Measurements from ENCODE around the gene OAS1.

The OAS1 gene

DNA sequence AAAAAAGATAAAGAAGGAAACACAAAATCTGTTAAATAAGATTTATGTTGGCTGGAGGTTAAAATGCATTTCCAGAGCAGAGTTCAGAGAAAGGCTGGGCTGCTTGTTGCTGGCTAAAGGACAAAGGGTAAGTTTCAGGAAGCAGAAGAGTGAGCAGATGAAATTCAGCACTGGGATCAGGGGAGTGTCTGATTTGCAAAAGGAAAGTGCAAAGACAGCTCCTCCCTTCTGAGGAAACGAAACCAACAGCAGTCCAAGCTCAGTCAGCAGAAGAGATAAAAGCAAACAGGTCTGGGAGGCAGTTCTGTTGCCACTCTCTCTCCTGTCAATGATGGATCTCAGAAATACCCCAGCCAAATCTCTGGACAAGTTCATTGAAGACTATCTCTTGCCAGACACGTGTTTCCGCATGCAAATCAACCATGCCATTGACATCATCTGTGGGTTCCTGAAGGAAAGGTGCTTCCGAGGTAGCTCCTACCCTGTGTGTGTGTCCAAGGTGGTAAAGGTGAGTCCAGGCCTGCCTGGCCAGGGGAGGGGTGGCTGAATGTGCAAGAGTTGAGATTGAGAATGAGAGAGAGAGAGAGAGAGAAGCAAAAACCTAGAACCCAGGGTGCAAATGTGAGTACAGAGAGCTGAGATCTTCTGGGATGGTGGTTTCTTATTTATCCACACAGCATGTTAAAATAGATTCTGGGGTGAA is at the start of gene OAS1:
OAS1 (plus strand) TSS at position 251 of the 703 bp plus-strand sequence; CDS start at position 329, 78 bp downstream.
- DNase-seq (ENCODE audit: low read depth, low spot score) = peak; percentile 36

DNA sequence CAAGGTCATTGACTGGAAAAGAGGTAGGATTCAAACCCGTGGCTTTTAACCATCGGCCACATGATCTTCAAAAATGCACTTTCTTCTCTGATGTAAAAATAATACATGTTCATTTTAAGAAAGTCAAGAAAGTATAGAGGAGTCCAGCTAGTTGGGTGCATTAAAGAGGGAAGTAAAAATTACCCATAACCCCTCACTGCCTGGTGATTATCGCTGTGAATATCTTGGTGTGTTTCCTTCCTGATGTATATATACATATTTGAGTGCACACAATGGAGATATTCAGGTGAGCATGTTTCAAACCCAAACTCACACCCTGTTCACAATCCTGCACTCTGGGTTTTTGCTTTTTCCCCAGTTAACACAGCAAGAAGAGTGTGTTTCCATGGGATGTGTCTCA is 47.5 kb upstream of the OAS1 start:
- no peak for DNase-seq (ENCODE audit: low read depth, low spot score)

DNA sequence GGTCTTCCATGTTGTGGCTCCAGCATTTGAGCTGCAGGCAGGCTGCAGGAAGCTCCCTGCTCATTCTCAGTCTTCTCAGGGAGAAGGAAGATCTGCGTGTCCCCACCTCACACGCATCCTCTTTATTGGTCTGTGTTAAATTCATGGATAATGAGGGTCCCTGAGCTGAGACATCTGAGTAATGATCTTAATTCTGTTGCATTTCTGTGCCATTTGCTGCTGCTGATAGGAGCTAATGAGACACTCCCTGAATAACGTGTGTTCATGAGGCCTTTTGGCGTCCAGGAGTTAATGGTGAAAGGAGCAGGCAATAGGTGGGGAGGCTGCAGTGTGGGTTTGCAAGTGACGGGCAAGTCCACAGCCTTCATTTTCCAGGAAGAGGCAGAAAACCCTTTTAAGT is 46.6 kb upstream of the OAS1 start:
- no peak for DNase-seq (ENCODE audit: low read depth, low spot score)

DNA sequence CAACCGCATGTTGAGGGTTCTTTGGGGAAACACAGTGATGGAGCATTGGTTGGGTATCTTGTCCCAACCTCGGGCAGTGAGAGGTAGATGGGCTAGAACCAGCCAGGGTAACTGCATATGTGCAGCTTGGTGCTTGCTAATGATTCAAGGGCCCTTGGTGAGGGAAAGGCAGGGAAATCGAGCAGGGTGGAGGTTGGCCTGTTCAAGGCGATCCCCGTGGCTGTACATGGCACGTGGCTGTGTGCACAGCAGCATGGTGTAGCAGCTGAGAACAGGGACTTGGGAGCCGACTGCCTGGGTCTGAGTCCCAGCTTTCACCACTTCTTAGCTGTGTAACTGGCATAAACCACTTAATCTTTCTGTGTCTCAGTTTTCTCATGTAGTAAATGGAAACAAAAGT is 45.5 kb upstream of the OAS1 start:
- no peak for DNase-seq (ENCODE audit: low read depth, low spot score)

DNA sequence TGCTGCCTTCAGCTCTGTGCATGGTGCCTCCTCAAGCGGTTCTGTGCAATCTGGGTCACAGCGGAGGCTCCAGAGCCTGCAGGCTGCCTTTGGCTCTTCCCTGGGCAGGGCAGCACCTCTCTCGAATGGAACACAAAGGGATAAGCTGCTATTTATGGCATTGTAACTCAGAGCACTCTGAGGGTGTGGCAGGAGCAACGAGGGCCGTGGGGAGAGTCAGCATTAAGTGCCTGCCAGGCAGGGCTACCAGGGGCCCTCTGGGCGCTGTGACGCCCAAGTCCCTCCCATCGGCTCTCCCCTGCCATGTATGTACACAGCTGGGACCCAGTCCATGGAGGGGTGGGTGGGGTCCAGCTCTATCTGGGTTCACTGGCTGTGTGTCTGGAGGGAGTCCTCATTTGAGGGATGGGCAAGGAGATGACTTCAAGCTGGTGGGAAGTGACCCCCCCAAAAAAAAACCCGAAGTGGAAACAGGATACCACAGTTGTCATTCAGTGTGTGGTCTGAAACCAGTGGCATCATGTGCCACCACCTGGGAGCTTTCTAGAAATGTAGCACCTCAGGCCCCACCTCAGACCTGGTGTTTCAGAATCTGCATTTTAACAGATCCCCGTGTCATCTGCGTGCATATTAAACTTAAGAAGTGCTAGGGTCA is 44.0 kb upstream of the OAS1 start:
- DNase-seq (ENCODE audit: low read depth, low spot score) = no peak

DNA sequence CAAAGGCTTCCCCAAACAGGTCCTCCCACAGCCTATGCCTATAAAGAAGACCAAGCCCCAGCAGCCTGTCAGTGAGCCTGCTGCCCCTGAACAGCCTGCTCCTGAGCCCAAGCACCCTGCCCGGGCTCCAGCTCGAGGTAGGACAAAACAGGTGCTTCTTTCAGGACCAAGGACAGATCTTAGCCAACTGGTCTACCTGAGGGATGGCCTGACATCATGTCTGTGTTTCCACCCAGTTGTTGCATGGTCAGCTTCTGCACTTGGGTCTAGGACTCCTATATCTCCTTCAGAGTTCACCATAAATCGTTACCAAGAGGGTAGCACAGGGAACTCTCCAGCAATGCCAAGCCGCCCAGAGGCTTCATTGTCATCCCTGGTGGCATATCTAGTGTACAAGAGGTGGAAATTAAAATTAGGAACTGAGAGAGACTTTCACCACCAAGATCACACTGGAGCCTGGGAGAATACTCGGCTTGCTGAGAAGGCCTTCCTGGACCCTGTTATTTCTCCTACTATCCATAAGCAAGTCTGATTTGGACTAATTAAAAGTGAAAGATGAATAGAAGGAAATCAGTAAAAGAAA is 38.2 kb upstream of the OAS1 start:
- DNase-seq (ENCODE audit: low read depth, low spot score) = no peak

DNA sequence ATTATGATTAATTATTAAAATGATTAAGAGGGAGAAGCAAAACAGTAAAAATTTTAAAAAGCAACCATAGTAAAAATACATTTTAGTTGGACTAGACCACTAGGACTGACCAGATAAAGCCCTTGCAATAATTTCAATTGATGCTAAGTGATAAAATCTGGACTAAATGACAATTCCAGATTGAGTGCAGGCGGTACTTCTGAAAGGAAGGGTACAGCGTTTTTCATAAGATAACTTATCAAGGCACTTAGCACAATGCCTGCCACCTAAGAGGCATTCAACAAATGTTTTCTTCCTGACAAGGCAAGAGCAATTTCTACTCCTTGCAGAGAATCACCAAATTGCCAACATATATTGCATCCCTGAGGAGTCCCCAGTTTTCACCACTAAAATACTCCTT is 37.7 kb upstream of the OAS1 start:
- DNase-seq (ENCODE audit: low read depth, low spot score) = no peak

DNA sequence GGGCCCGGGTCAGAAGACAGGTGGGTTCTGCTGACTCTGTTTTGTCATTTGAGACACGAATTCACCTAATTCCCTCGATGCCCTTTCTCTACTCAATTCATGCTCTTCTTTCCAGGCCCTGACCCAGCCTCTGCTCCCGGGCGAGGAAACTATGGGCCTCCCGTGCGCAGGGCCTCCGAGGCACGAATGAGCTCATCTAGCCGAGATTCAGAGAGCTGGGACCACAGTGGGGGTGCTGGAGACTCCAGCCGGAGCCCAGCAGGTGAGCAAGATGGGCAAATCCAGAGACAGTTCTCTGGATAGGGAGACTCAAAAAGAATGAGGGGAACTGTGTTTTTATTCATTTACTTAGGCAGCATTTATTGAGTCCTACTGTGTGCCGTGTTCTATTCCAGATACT is 37.0 kb upstream of the OAS1 start:
- no peak for DNase-seq (ENCODE audit: low read depth, low spot score)

DNA sequence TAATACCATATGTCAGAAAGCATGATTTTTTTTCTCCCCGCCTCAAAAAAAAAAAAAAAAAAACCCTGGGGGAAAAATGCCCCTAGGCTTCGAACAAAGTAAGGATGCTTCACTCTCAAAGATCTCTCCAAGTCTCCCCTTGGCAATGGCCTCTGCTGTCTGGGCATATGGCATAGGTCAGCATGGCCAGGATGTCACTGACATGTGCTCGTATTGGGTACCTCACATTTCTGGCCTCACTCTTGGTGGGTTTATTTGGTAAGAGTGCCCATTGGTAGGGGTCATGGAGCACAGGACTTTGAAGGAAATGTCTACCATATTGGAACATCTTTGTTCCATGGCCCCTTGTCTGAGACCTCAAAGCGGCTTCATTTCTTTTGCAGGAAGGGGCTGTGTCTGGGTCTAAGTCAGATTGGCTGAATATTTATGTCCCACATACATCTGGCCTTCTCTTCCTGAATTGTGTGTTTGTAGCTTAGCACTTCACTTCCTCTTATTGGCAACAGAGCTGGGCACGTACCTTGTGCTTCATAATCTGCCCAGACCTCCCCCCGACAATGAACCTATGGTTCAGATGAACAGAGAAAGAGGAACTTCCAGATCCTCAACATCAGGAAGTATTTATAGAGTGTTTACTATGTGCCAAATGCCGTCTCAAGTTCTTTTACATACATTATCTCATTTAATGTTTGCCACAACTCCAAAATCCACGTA is 36.3 kb upstream of the OAS1 start:
- no peak for DNase-seq (ENCODE audit: low read depth, low spot score)

DNA sequence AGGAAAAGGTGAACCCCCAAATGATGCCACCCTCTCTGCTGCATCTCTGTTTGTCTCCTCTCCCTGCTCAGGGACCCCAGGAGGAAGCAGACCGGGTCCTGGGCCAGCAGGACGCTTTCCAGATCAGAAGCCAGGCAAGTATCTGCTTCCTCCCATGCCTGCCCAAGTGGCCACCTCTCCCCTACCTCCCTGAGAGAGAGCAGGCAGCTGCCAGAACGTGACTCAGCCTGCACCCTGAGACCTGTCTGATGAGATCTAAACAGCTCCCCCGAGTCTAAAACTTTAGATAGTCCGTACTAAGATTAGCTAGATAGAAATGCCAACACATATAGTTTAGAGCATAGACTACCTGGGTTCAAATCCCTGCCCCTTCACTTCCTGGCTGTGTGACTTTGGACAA is 31.2 kb upstream of the OAS1 start:
- no peak for DNase-seq (ENCODE audit: low read depth, low spot score)

DNA sequence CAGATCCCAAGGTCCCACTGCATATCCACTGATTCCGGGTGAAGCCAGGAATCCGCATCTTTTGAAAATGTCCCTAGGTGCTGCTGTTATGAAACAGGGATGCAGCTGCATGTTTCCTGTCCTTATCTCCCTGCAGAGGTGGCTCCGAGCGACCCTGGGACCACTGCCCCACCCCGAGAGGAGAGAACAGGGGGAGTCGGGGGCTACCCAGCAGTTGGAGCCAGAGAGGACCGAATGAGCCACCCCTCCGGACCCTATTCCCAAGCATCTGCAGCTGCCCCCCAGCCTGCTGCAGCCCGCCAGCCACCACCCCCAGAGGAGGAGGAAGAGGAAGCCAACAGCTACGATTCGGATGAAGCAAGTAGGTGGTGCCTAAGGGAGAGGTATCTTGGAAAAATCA is 30.3 kb upstream of the OAS1 start:
- DNase-seq (ENCODE audit: low read depth, low spot score) = no peak

DNA sequence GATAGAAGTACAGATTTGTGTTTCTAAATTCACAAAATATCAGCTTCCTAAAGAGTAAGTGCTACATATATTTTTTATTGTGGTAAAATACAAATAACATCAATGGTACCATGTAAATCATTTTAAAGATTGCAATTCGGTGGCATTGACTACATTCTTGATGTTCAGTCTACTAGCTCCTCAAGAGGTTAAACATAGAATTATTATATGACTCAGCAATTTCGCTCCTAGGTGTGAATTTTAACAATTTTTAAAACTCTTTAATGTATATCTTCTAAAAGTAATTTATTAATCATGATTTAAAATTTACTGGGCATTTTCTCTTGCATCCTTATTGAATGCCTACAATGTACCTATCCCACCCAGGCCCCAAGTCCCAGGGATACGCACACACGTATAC is 29.8 kb upstream of the OAS1 start:
- no peak for DNase-seq (ENCODE audit: low read depth, low spot score)

DNA sequence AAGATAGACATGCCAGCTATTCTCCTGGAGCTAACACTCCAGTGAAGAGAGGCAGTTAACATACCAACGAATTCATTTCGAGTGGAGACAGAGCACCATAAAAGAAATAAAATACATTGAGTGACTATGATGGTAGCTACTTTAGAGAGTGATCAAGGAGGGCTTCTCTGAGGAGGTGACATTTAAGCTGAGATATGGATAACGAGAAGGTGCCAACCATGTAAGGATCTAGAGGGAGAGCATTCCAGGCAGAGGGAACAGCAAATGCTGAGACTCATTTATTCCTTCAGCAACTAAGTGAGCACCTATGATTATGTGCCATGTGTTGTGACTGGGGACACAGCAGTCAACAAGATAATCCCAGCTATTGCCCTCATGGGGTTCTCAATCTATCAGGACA is 28.3 kb upstream of the OAS1 start:
- no peak for DNase-seq (ENCODE audit: low read depth, low spot score)

DNA sequence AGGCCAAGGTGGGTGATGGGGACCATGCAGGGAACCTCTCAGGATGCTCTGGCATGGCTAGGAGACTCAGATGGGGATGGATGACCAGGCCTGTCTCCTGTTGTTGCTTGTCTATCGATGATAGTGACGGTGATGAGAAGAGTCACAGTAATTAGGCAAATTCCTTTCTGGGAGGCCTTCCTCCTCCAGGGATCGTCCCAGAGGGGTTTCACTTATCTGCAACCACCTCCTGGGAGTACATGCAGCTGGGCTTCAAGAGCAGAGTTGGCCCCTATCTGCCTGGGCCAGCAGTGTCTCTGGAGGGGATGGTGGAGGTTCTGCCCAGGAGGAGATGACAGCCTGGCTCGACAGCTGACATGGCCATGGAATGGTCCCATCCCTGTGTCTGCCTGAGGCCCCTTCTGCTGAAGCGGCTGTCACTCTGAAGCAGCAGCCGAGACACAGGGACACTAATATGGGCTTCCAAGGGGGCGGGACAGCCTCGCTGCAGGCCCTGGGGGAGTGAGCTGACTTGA is 27.5 kb upstream of the OAS1 start:
- no peak for DNase-seq (ENCODE audit: low read depth, low spot score)

DNA sequence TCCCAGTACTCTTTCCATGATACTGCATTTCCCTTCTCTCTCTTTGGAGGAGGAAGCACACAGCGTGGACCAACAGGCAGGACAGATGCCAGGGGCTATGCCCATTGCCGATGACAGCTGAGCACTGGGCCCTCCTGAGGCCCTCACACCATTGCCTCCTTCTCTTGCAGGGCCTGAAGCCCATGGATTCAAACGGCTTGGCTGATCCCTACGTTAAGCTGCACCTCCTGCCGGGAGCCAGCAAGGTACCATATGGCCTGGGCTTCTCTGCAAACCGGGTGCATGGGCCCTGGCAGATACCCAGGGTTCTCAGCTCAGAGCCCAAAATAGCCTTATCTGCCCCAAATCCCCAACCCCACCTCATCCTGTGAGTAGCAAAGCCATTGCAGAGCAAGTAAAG is 25.2 kb upstream of the OAS1 start:
- DNase-seq (ENCODE audit: low read depth, low spot score) = no peak

DNA sequence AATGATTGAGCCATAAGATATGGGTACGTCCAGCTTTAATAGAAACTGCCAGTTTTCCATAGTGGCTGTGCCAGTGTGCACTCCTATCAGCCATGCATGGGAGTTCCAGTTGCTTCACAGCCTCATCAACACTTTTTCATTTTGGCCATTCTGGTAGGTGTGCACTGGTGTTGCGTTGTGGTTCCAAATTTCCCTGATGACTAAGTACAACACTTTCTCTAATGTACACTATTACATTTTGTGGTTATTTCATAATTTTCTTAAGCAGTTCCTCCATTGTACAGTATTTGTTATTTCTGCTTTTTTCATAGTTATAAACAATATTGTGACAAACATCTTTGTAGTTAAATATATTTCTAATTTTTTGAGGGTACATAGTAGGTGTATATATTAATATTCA is 21.5 kb upstream of the OAS1 start:
- DNase-seq (ENCODE audit: low read depth, low spot score) = no peak

DNA sequence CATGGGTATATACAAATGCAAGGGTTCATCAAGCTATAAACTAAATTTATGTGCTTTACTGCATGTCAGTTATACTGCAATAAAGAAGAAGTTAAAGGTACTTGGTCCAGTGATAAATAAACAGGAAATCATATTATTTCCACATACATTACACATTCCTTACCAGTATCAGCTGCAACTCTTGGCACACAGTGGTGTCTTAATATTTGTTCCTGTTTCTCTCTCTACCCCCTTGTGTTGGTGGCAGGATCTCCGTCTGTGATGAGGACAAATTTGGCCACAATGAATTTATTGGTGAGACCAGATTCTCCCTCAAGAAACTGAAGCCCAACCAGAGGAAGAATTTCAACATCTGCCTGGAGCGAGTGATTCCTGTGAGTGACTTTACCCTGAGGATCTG is 19.2 kb upstream of the OAS1 start:
- no peak for DNase-seq (ENCODE audit: low read depth, low spot score)

DNA sequence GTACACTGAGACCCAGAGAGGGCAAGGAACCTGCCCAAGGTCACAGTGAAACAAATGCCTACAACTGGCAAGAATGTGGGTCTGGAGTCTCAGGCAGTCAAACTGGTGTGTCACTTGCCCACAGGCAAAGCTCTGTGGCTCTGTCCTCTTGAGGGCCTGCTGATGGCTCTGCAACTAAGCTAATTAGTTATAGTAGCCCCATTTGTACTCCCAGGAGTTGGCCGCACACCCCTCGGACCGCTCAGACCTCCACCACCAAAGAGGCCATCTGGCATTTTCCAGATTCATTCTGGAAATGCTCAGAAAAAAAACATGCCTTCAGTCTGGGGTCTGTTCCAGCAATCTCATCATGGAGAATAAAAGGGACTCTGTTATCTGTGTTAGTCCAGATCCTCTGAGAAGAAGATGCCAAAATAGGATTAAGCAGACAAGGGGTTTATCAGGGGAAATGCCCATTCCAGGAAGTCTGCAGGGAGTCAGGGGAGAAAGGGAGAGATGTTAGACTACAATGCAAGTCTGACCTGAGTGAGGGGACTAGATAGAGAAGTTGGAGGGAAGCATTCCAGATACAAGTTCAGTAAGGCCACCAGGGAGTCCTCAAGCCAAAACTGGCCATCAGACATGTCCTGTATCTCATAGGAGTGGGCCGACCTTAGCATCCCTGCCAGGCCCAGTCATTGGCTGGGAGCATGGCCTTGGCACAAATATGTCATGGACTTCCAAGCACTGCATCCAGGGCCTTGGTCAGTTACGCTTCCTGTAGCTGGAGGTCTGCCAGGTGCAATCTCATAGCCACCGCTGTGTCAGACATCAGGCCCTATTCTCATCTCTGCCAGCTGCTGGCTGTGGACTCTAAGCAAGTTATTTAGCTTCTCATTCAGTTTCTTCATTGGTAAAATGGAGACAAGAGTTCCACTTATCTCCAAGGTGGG is 15.4 kb upstream of the OAS1 start:
- DNase-seq (ENCODE audit: low read depth, low spot score) = no peak

DNA sequence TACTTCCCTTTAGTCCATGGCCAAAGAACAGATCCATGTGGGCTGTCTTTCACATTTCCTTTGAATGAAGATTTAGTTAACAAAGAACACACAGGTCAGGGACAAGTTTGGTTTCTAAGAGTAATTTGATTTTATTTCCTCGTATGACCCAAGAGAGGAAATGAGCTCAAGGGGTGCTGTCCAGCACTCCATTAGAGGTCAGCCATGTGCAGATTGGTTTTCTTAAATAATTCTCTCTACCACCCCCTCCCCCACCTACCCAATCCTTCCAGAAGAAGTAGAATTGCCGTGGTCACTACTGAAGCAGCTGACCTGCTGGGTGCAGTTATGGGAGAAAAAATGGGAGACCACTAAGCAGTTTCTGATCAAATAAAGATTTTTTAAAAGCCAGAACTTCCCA is 13.9 kb upstream of the OAS1 start:
- no peak for DNase-seq (ENCODE audit: low read depth, low spot score)

DNA sequence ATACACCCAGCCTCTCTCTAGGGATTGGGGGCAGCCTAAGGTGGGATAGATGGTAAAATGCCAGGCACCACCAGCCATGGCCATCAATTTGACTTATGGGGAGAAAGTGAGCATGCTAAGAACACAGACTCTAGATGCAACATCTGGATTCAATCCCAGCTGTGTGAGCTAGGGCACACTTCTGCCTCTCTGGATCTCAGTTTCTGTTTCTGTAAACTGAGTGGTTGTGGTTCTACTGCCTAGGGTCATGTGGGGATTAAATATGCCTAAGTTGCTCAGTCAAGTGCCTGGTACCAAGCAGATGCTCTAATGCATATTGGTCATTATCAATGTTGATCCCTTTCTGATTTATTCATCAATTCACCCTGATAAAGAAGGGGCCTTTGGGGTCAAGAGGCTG is 12.6 kb upstream of the OAS1 start:
- no peak for DNase-seq (ENCODE audit: low read depth, low spot score)

DNA sequence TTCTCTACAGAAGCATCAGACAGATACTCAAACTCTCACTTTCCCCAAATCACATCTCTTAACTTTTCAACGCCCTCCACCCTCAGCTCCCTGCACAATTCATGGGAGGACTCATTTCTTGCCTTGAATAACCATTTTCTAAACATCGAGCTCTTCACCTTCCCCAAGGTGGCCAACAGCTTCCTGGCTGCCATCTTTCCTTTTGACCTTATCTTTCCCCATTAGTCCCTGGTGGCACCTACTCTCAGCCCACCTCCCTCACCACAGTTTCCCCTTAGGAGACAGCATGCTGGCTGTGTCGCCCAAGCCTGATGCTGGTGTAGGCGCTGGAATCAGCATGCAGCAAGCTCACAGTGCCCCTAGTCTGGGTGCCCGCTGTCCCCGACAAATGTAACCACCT is 8.4 kb upstream of the OAS1 start:
- DNase-seq (ENCODE audit: low read depth, low spot score) = no peak

All from astrocyte of the hippocampus (primary cell).